Left lung (tissue), 10 donors: Measurements from ENCODE around the gene INCA1. TPM values are rescaled to one million over a fixed set of nuclear protein-coding genes. Genes with fewer than 3 reads are reported as not detected.

Source experiments
- ATAC-seq: fragments of 200-7000 bp; cut with Tn5 transposase; one replicate; pipeline ENCODE4 v1.9.1; 2020; ENCODE audit warnings: moderate library complexity
- DNase-seq, 4 donors: peaks; one replicate each; pipeline ENCODE4 v3.0.0-alpha.2; 2013 to 2020
- H3K27ac ChIP-seq, 2 donors: fragments of 200-600 bp; sonication (generic) in 1 of 2; one replicate each; pipeline versions ENCODE4 v1.5.0 to v1.8.0; 2020 to 2021
- H3K27me3 ChIP-seq, 2 donors: fragments of 200-600 bp; sonication (generic) in 1 of 2; one replicate each; pipeline versions ENCODE4 v1.5.0 to v1.8.0; 2020 to 2021
- H3K36me3 ChIP-seq, 2 donors: fragments of 200-600 bp; sonication (generic) in 1 of 2; one replicate each; pipeline versions ENCODE4 v1.5.0 to v1.8.0; 2020 to 2021
- H3K4me1 ChIP-seq, 2 donors: fragments of 200-600 bp; one replicate each; pipeline ENCODE4 v1.8.0; 2021
- H3K4me3 ChIP-seq, 2 donors: fragments of 200-600 bp; sonication (generic) in 1 of 2; one replicate each; pipeline versions ENCODE4 v1.5.0 to v1.8.0; 2020 to 2021; ENCODE audit warnings: mild to moderate bottlenecking in 1 of 2
- H3K9me3 ChIP-seq, 2 donors: fragments of 200-600 bp; sonication (generic) in 1 of 2; one replicate each; pipeline versions ENCODE4 v1.5.0 to v1.8.0; 2020 to 2021
- CTCF ChIP-seq, 2 donors: fragments of 200-600 bp; sonication (generic) in 1 of 2; IDR thresholded peaks; one replicate each; pipeline versions ENCODE4 v1.5.0 to v1.8.0; 2021; ENCODE audit warnings: antibody characterized with exemption in 2 of 2
- intact Hi-C, 2 donors: fragments of 100-400 bp; cut with DNase I; formaldehyde crosslinking; loops; one replicate each; pipeline versions ENCODE4 v1.11.2 to v1.14.2; 2022
- polyA plus RNA-seq, 6 donors: library from polyadenylated mRNA; unstranded; fragments of 120-200 nt; gene quantifications; one replicate each; pipeline ENCODE4 v1.2.1, GENCODE V29; 2013; ENCODE audit not compliant: insufficient read length in 6 of 6
- total RNA-seq, 2 donors: library from RNA; stranded (reverse); fragmentation: NEBNext Ultra II Directional; extraction: Animal tissue kit (Norgen Biotek cat#: 25700); gene quantifications; one replicate each; pipeline ENCODE4 v1.2.1, GENCODE V29; 2021
- donor health status: DM: no; HTN: yes; CAD: no.
- donor health status: DM: no; HTN: no; CAD: no.

INCA1 gene
- total and polyA plus RNA-seq, 8 donors, result 1.0 to 11.5 (median 8.6) TPM

GRCh38 chr17:5014357-5014756 lies 17.0 kb upstream of the INCA1 start:
- DNase-seq (no peak), ATAC-seq (no peak)
- Histone ChIP-seq H3K27me3 (no peaks in the 10 kb centered on the region), H3K36me3 (peaks cover 0 to 97% of the 10 kb centered on the region in 2 donors), H3K9me3 (no peaks in the 10 kb centered on the region), H3K27ac (no peak overlapping the region), H3K4me3 (no peak overlapping the region), H3K4me1 (no peaks in the 10 kb centered on the region)
- intact Hi-C loops, result no loop called here
- no peak for TF ChIP-seq CTCF (IDR thresholded peaks at IDR 0.05)

DNA sequence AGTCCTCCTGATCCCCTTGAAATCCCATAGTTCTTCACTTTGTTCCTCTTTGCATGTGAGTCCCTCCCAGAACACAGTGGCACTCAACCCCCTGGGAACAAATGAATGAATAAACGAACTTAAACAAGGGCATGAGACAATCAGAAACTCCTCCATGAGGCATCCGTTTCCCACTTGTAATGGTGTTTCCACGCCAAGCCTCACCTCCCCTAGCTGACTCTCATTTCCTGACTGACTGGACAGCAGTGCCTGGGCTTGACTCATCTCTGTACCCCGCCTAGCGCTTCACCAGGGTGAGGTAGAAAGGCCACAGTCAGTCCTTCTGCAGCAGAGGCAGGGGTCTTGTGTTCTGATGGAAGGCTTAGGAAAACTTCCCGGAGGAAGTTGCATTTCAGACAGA lies 14.6 kb upstream of the INCA1 start:
- ATAC-seq, result peak; percentile 12
- TF ChIP-seq CTCF (IDR thresholded peaks at IDR 0.05), result no peak

DNA sequence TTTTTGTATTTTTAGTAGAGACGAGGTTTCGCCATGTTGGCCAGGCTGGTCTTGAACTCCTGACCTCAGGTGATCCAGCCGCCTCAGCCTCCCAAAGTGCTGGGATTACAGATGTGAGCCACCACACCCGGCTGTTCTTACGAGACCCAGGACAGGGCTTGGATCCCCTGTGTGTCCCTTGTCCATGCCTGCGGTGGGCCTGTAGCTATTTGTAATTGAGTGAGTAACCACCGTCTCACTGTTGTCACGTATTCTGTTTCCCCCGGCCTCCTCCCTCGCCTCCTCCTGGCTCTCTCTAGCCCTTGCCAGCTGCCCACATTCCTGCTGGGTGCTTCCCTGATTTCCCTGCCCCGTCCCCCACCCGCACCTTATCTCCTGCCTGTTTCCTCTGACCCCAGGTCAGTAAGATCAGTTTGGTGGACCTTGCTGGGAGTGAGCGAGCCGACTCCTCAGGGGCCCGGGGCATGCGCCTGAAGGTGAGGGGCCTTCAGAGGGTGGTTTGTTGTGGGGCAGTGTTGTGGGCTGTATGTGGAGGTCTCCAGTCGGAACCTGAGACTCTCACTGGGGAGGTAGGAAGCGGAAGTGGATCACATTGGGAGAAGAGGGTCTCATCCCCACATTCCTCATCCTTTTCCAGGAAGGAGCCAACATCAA lies 6.0 kb upstream of the INCA1 start:
- TF ChIP-seq CTCF (IDR thresholded peaks at IDR 0.05), result no peak
- H3K36me3 ChIP-seq, result peaks cover 5 to 77% of the 10 kb centered on the region in 2 donors
- no peaks in the 10 kb centered on the region for H3K9me3 ChIP-seq
- peaks cover 9 to 25% of the 10 kb centered on the region in 2 donors for H3K4me1 ChIP-seq
- no peak for DNase-seq
- intact Hi-C loops, result no loop called here
- ATAC-seq, result no peak
- H3K4me3 ChIP-seq, result no peak overlapping the region
- H3K27ac ChIP-seq, result no peak overlapping the region
- H3K27me3 ChIP-seq, result no peaks in the 10 kb centered on the region

More for the DNA sequence above, 14.6 kb upstream of the INCA1 start:
- Histone ChIP-seq H3K9me3 (no peaks in the 10 kb centered on the region), H3K4me3 (no peak overlapping the region), H3K27me3 (no peaks in the 10 kb centered on the region), H3K4me1 (no peaks in the 10 kb centered on the region), H3K36me3 (peaks cover 5 to 96% of the 10 kb centered on the region in 2 donors), H3K27ac (no peak overlapping the region)
- DNase-seq, result no peak
- intact Hi-C loops, result no loop called here

GRCh38 chr17:5002121-5002788 lies 4.9 kb upstream of the INCA1 start:
- no peak overlapping the region for H3K4me3 ChIP-seq
- H3K9me3 ChIP-seq, result no peaks in the 10 kb centered on the region
- DNase-seq, result no peak
- H3K27me3 ChIP-seq, result no peaks in the 10 kb centered on the region
- H3K36me3 ChIP-seq, result peaks cover 2 to 66% of the 10 kb centered on the region in 2 donors
- H3K4me1 ChIP-seq, result peaks cover 9 to 25% of the 10 kb centered on the region in 2 donors
- no peak for ATAC-seq
- no peak for TF ChIP-seq CTCF (IDR thresholded peaks at IDR 0.05)
- no peak overlapping the region for H3K27ac ChIP-seq
- intact Hi-C loops, result no loop called here

GRCh38 chr17:5000237-5000639 lies 2.9 kb upstream of the INCA1 start:
- peaks cover 0 to 46% of the 10 kb centered on the region in 2 donors for H3K36me3 ChIP-seq
- intact Hi-C loops, result no loop called here
- H3K4me3 ChIP-seq, result peak overlapping the region in 1 of 2 donors; percentile 99
- peak overlapping the region in 1 of 2 donors; percentile 86 for H3K27ac ChIP-seq
- H3K27me3 ChIP-seq, result no peaks in the 10 kb centered on the region
- peaks cover 15 to 33% of the 10 kb centered on the region in 2 donors for H3K4me1 ChIP-seq
- TF ChIP-seq CTCF (IDR thresholded peaks at IDR 0.05), result no peak
- ATAC-seq (peak; percentile 7), DNase-seq (peak in 1 of 4 donors; percentile 65)
- no peaks in the 10 kb centered on the region for H3K9me3 ChIP-seq
